Loucy (cell line): ENCODE results near the gene L1CAM.

Experiments
- H2AFZ ChIP-seq: fragments of 200-600 bp; sonication (generic); 2 replicates; pipeline ENCODE4 v1.6.0; 2016; ENCODE audit warnings: antibody characterized with exemption, mild to moderate bottlenecking, low read length, moderate library complexity
- H3F3A ChIP-seq: fragments of 200-600 bp; 2 replicates; pipeline ENCODE4 v1.6.0; 2016; ENCODE audit warnings: antibody characterized with exemption, low read depth, mild to moderate bottlenecking
- H3K27me3 ChIP-seq: fragments of 200-600 bp; sonication (generic); 2 replicates; pipeline ENCODE4 v1.6.1; 2014; ENCODE audit warnings: low read length, mild to moderate bottlenecking; ENCODE audit not compliant: insufficient read depth, poor library complexity, severe bottlenecking
- H3K36me3 ChIP-seq: fragments of 200-600 bp; sonication (generic); 2 replicates; pipeline ENCODE4 v1.6.1; 2016; ENCODE audit warnings: low read length; ENCODE audit not compliant: insufficient read depth
- H3K4me1 ChIP-seq: fragments of 200-600 bp; sonication (generic); 2 replicates; pipeline ENCODE4 v1.5.1; 2014; ENCODE audit warnings: low read length, mild to moderate bottlenecking; ENCODE audit not compliant: insufficient read depth, poor library complexity, severe bottlenecking
- H3K4me2 ChIP-seq: fragments of 200-600 bp; sonication (generic); 2 replicates; pipeline ENCODE4 v1.6.0; 2014; ENCODE audit warnings: antibody characterized with exemption, low read length, low read depth, mild to moderate bottlenecking; ENCODE audit not compliant: poor library complexity, severe bottlenecking
- H3K4me3 ChIP-seq: fragments of 200-600 bp; sonication (generic); 2 replicates; pipeline ENCODE4 v1.5.1; 2014; ENCODE audit warnings: low read length, mild to moderate bottlenecking, mixed read lengths; ENCODE audit not compliant: poor library complexity, severe bottlenecking
- H3K79me2 ChIP-seq: fragments of 200-600 bp; sonication (generic); 2 replicates; pipeline ENCODE4 v1.6.1; 2014; ENCODE audit warnings: low read length; ENCODE audit not compliant: insufficient read depth
- H3K9ac ChIP-seq: fragments of 200-600 bp; sonication (generic); 2 replicates; pipeline ENCODE4 v1.6.0; 2014; ENCODE audit warnings: mild to moderate bottlenecking, low read depth, low read length, moderate library complexity; ENCODE audit not compliant: poor library complexity, severe bottlenecking
- H3K9me2 ChIP-seq: fragments of 200-600 bp; sonication (generic); replicated peaks from 2 replicates; pipeline ENCODE4 v1.6.1; 2016; ENCODE audit warnings: low read depth, low read length, mixed read lengths
- H3K9me3 ChIP-seq: fragments of 200-600 bp; sonication (generic); 2 replicates; pipeline ENCODE4 v1.6.1; 2014; ENCODE audit warnings: mild to moderate bottlenecking, antibody characterized with exemption, low read length, low read depth; ENCODE audit not compliant: insufficient read depth
- H4K20me1 ChIP-seq: fragments of 200-600 bp; sonication (generic); 2 replicates; pipeline ENCODE4 v1.6.0; 2014; ENCODE audit warnings: antibody characterized with exemption, low read length, mild to moderate bottlenecking; ENCODE audit not compliant: insufficient read depth, poor library complexity, severe bottlenecking
- CTCF ChIP-seq: fragments of 200-600 bp; sonication (generic); conservative IDR thresholded peaks from 2 replicates; pipeline ENCODE4 v1.5.1; 2014; ENCODE audit warnings: mild to moderate bottlenecking, antibody characterized with exemption, low read length
- EZH2phosphoT487 ChIP-seq: fragments of 200-600 bp; IDR thresholded peaks from 2 replicates; pipeline ENCODE4 v1.6.1; 2018; ENCODE audit warnings: antibody characterized with exemption, mild to moderate bottlenecking, moderate library complexity, borderline replicate concordance

The L1CAM gene

GRCh38 chrX:153857348-153857903 is 28.5 kb downstream of the L1CAM start:
- TF ChIP-seq EZH2phosphoT487 (no peak), CTCF (no peak)
- no peak overlapping the region for H2AFZ ChIP-seq
- H3K4me1 ChIP-seq: peaks cover 3% of the 10 kb centered on the region
- H3K36me3 ChIP-seq: no peaks in the 10 kb centered on the region
- H3F3A ChIP-seq: no peaks in the 10 kb centered on the region
- H3K79me2 ChIP-seq: no peaks in the 10 kb centered on the region
- H3K9ac ChIP-seq: no peak overlapping the region
- H3K27me3 ChIP-seq: no peaks in the 10 kb centered on the region
- H4K20me1 ChIP-seq: no peaks in the 10 kb centered on the region
- no peak overlapping the region for H3K4me2 ChIP-seq
- no peaks in the 10 kb centered on the region for H3K9me3 ChIP-seq
- H3K9me2 ChIP-seq: no peaks in the 10 kb centered on the region
- H3K4me3 ChIP-seq: no peak overlapping the region

- H3K9me2 ChIP-seq: no peaks in the 10 kb centered on the region
- H3K9me3 ChIP-seq: no peaks in the 10 kb centered on the region
- TF ChIP-seq CTCF: no peak
- TF ChIP-seq EZH2phosphoT487: no peak
- no peaks in the 10 kb centered on the region for H3F3A ChIP-seq
- H3K9ac ChIP-seq: no peak overlapping the region
- no peak overlapping the region for H3K4me3 ChIP-seq
- no peak overlapping the region for H2AFZ ChIP-seq
- no peaks in the 10 kb centered on the region for H3K79me2 ChIP-seq
- no peaks in the 10 kb centered on the region for H4K20me1 ChIP-seq
- H3K4me2 ChIP-seq: no peak overlapping the region
- peaks cover 3% of the 10 kb centered on the region for H3K4me1 ChIP-seq
- no peaks in the 10 kb centered on the region for H3K27me3 ChIP-seq
- H3K36me3 ChIP-seq: no peaks in the 10 kb centered on the region
Measured at GRCh38 chrX:153854702-153855101, 31.3 kb downstream of the L1CAM start.

- no peaks in the 10 kb centered on the region for H3K9me3 ChIP-seq
- no peaks in the 10 kb centered on the region for H3F3A ChIP-seq
- H3K79me2 ChIP-seq: no peaks in the 10 kb centered on the region
- H3K9ac ChIP-seq: no peak overlapping the region
- H3K4me1 ChIP-seq: peaks cover 3% of the 10 kb centered on the region
- no peak overlapping the region for H3K4me3 ChIP-seq
- H3K9me2 ChIP-seq: no peaks in the 10 kb centered on the region
- TF ChIP-seq CTCF: no peak
- no peaks in the 10 kb centered on the region for H4K20me1 ChIP-seq
- H2AFZ ChIP-seq: no peak overlapping the region
- H3K36me3 ChIP-seq: no peaks in the 10 kb centered on the region
- H3K4me2 ChIP-seq: no peak overlapping the region
- H3K27me3 ChIP-seq: no peaks in the 10 kb centered on the region
Measured at GRCh38 chrX:153853902-153854267, 32.1 kb downstream of the L1CAM start.
